Caco-2 (cell line): Measurements from ENCODE around the gene OGG1. TPM values are rescaled to one million over a fixed set of nuclear protein-coding genes. Genes with fewer than 3 reads are reported as not detected.

Experiments used
- BruUV-seq: library from RNA; stranded (reverse); fragments of 400-500 nt; replicated peaks from 2 replicates; lab custom pipeline; 2021; lab: Mats Ljungman, UMichigan
- CTCF ChIA-PET: fragments of 300-600 bp; sonication (Branson Sonifier 250); formaldehyde crosslinking; loops from one replicate; lab custom pipeline; 2022; ENCODE audit warnings: antibody characterized with exemption; lab: Charles Lee
- POLR2A ChIA-PET: fragments of 300-600 bp; sonication (Branson Sonifier 250); formaldehyde crosslinking; loops from one replicate; lab custom pipeline; 2022; ENCODE audit warnings: antibody characterized with exemption; lab: Charles Lee
- DNase-seq, 2 experiments: peaks; one replicate each; pipeline versions ENCODE4 v3.0.0 to v3.0.0-alpha.2; 2020 to 2022
- H3K27me3 ChIP-seq: replicated peaks from 2 replicates; pipeline ENCODE4 v1.6.0; 2011; ENCODE audit warnings: low read length; ENCODE audit not compliant: control insufficient read depth, insufficient read depth
- H3K36me3 ChIP-seq: 2 replicates; pipeline ENCODE4 v1.5.1; 2011; ENCODE audit warnings: low read length; ENCODE audit not compliant: control insufficient read depth, insufficient read depth
- H3K4me1 ChIP-seq: fragments of 250-450 bp; sonication (Bioruptor Pico); 2 replicates; pipeline ENCODE4 v1.5.1; 2020; ENCODE audit warnings: mild to moderate bottlenecking
- H3K4me3 ChIP-seq: 2 replicates; pipeline ENCODE4 v1.5.1; 2011; ENCODE audit warnings: low read depth, mild to moderate bottlenecking, control low read depth, low read length
- H3K9me3 ChIP-seq: fragments of 250-450 bp; sonication (Bioruptor Pico); 2 replicates; pipeline ENCODE4 v1.5.1; 2020; ENCODE audit warnings: mild to moderate bottlenecking, moderate library complexity
- H3K27ac Mint-ChIP-seq: one replicate; pipeline ENCODE4 v1.8.0; 2022; ENCODE audit warnings: mixed read lengths; ENCODE audit not compliant: unreplicated experiment
- H3K27me3 Mint-ChIP-seq: one replicate; pipeline ENCODE4 v1.8.0; 2022; ENCODE audit warnings: mixed read lengths; ENCODE audit not compliant: insufficient read depth, unreplicated experiment
- H3K36me3 Mint-ChIP-seq: one replicate; pipeline ENCODE4 v1.8.0; 2022; ENCODE audit warnings: mild to moderate bottlenecking, mixed read lengths; ENCODE audit not compliant: insufficient read depth, unreplicated experiment
- H3K4me1 Mint-ChIP-seq: one replicate; pipeline ENCODE4 v1.8.0; 2022; ENCODE audit warnings: low read depth, mixed read lengths; ENCODE audit not compliant: unreplicated experiment
- H3K4me3 Mint-ChIP-seq: one replicate; pipeline ENCODE4 v1.8.0; 2022; ENCODE audit warnings: mild to moderate bottlenecking, moderate library complexity, mixed read lengths; ENCODE audit not compliant: unreplicated experiment
- H3K9me3 Mint-ChIP-seq: one replicate; pipeline ENCODE4 v1.8.0; 2022; ENCODE audit warnings: mixed read lengths; ENCODE audit not compliant: unreplicated experiment
- CTCF ChIP-seq, 2 experiments: fragments of 200-600 bp in 1 of 2; IDR thresholded peaks; 1 replicate in 1 of 2; 2 replicates in 1 of 2; pipeline versions ENCODE4 v1.5.1 to v1.8.0; 2011 to 2022; ENCODE audit warnings: antibody characterized with exemption in 1 of 2, control low read depth in 1 of 2, inconsistent platforms in 1 of 2, low read depth in 1 of 2, low read length in 1 of 2, mild to moderate bottlenecking in 1 of 2, moderate library complexity in 1 of 2; ENCODE audit not compliant: insufficient read depth in 1 of 2, severe bottlenecking in 1 of 2, unreplicated experiment in 1 of 2
- intact Hi-C: fragments of 100-400 bp; cut with micrococcal nuclease; formaldehyde crosslinking; loops from one replicate; pipeline ENCODE4 v1.10.0; 2022; ENCODE audit not compliant: unreplicated experiment
- total RNA-seq: library from RNA; stranded (reverse); gene quantifications from 2 replicates; pipeline ENCODE4 v1.2.3, GENCODE V29; 2022

OGG1 gene
- total RNA-seq, 1 experiment from 2014 or later, result 25.3 TPM

- Mint-ChIP-seq H3K9me3 (no peaks in the 10 kb centered on the region), H3K27me3 (no peaks in the 10 kb centered on the region), H3K36me3 (peaks cover 27% of the 10 kb centered on the region), H3K27ac (peak overlapping the region; percentile 89), H3K4me3 (peak overlapping the region; percentile 88), H3K4me1 (no peaks in the 10 kb centered on the region)
- Histone ChIP-seq H3K4me1 (peaks cover 8% of the 10 kb centered on the region; the same call in 1 of the 2 replicates), H3K9me3 (no peaks in the 10 kb centered on the region), H3K36me3 (peaks cover 1% of the 10 kb centered on the region; the same call in 1 of the 2 replicates), H3K4me3 (peak overlapping the region; percentile 94), H3K27me3 (no peaks in the 10 kb centered on the region)
- intact Hi-C loops, result loop anchor here (1.0 kb wide), 1 partner anchor 42 kb away; the partner anchor contains the start of gene TADA3
- no TSS peak for BruUV-seq
- DNase-seq, result peak in 1 of 2 experiments; percentile 58
- ChIA-PET POLR2A (interaction anchor here (0.5 to 0.6 kb wide), 2 partner anchors 25 to 119 kb away, joined by 3 read pairs; no protein-coding TSS in a partner anchor), CTCF (interaction anchor here (0.7 kb wide), 1 partner anchor 42 kb away, joined by 4 read pairs; the partner anchor contains the start of gene ARPC4)
- no peak for TF ChIP-seq CTCF (IDR thresholded peaks at IDR 0.05; ENCODE audit: insufficient read depth in 1 of 2, low read depth in 1 of 2, low read length in 1 of 2, severe bottlenecking in 1 of 2, unreplicated experiment in 1 of 2)
Observed at GRCh38 chr3:9750556-9751411, 1.0 kb downstream of the OGG1 start.

GRCh38 chr3:9754678-9755077 lies 4.9 kb downstream of the OGG1 start:
- no peaks in the 10 kb centered on the region; the same call in 1 of the 2 replicates for H3K36me3 ChIP-seq
- H3K4me3 ChIP-seq, result no peak overlapping the region
- H3K27ac Mint-ChIP-seq, result no peak overlapping the region
- H3K36me3 Mint-ChIP-seq, result peaks cover 22% of the 10 kb centered on the region
- POLR2A ChIA-PET, result no interaction called here
- no peaks in the 10 kb centered on the region for H3K9me3 ChIP-seq
- H3K27me3 ChIP-seq, result no peaks in the 10 kb centered on the region
- H3K4me3 Mint-ChIP-seq, result no peak overlapping the region
- DNase-seq, result no peak
- H3K4me1 Mint-ChIP-seq, result no peaks in the 10 kb centered on the region
- no peak for TF ChIP-seq CTCF (IDR thresholded peaks at IDR 0.05; ENCODE audit: insufficient read depth in 1 of 2, low read depth in 1 of 2, low read length in 1 of 2, severe bottlenecking in 1 of 2, unreplicated experiment in 1 of 2)
- H3K27me3 Mint-ChIP-seq, result no peaks in the 10 kb centered on the region
- intact Hi-C loops, result no loop called here
- CTCF ChIA-PET, result no interaction called here
- no TSS peak for BruUV-seq
- peaks cover 4% of the 10 kb centered on the region; the same call in 1 of the 2 replicates for H3K4me1 ChIP-seq
- no peaks in the 10 kb centered on the region for H3K9me3 Mint-ChIP-seq

- Mint-ChIP-seq H3K4me1 (no peaks in the 10 kb centered on the region), H3K36me3 (peaks cover 24% of the 10 kb centered on the region), H3K27me3 (no peaks in the 10 kb centered on the region), H3K4me3 (no peak overlapping the region), H3K9me3 (no peaks in the 10 kb centered on the region), H3K27ac (no peak overlapping the region)
- H3K9me3 ChIP-seq, result no peaks in the 10 kb centered on the region
- intact Hi-C loops, result no loop called here
- no peak for DNase-seq
- H3K36me3 ChIP-seq, result no peaks in the 10 kb centered on the region; the same call in 1 of the 2 replicates
- H3K4me1 ChIP-seq, result no peaks in the 10 kb centered on the region
- ChIA-PET POLR2A (no interaction called here), CTCF (no interaction called here)
- no peak overlapping the region for H3K4me3 ChIP-seq
- BruUV-seq, result no TSS peak
- no peak for TF ChIP-seq CTCF (IDR thresholded peaks at IDR 0.05; ENCODE audit: insufficient read depth in 1 of 2, low read depth in 1 of 2, low read length in 1 of 2, severe bottlenecking in 1 of 2, unreplicated experiment in 1 of 2)
- H3K27me3 ChIP-seq, result no peaks in the 10 kb centered on the region
Observed at GRCh38 chr3:9757427-9757826, 7.7 kb downstream of the OGG1 start.
